Measurements from ENCODE around the gene COX8C.
"Not testable (repeated sequence)": the region's sequence is repeated elsewhere in the genome, so short reads cannot be mapped to it uniquely, and the experiment has no call there.

Gene COX8C

DNA sequence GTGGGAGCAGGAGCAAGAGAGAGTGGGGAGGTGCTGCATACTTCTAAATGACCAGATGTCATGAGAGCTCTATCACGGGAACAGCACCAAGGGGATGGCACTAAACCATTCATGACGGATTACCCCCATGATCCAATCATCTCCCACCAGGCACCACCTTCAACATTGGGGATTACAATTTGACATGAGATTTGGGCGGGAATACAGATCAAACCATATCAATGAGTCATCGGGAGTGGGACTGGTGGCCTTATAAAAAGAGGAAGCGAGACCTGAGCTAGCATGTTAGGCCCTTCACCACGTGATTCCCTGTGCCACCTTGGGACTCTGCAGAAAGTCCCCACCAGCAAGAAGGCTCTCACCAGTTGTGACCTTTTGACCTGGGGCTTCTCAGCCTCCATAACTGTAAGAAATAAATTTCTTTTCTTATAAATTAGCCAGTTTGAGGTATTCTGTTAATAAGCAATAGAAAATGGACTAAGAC is 28.7 kb downstream of the COX8C start:
- peak; percentile 11 for DNase-seq

DNA sequence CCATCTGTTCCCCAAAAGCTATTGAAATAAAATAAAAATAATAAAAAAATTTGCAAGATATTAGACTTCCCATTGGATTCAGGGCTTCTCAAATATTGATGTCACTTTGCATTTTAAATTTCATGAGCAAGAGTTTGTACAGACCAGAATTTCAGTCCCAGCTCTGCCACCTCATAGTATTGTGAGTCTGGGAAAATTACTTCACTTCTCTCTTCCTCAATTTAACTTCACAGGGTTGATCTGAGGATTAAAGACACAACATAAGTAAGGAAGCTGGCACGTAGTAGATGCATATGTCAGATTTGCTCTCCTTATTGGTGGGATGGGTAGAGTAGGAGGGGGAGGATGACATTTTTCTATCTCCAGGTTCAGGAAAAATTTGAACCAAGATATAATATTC is 32.8 kb downstream of the COX8C start:
- DNase-seq = no peak

DNA sequence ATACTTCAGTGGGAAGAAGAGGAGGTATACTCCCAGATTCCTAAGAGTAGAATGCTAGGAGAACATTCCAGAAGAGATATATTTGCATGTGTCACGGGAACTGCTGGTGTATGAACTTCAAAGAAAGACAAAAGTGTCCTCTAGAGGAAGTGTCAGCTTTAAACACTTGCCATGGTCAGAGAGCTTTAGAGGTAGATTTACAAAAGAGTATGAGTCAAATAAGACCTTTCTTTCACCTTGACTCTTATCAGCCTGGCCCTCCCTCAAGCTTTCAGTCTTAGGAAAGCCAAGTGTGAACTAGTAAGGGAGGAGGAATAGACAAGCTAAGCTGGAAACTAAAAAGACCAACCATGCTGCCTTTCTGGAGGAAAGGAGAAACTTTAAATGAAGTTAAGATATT is 34.7 kb downstream of the COX8C start:
- no peak for DNase-seq

DNA sequence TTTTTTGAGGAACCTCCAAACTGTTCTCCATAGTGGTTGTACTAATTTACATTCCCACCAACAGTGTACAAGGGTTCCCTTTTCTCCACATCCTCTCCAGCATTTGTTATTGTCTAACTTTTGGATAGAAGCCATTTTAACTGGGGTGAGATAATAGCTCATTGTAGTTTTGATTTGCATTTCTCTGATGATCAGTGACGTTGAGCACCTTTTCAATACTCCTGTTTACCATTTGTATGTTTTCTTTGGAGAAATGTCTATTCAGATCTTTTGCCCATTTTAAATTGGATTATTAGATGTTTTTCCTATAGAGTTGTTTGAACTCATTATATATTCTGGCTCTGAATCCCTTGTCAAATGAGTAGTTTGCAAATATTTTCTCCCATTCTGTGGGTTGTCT is 37.3 kb downstream of the COX8C start:
- DNase-seq = not testable (repeated sequence)

DNA sequence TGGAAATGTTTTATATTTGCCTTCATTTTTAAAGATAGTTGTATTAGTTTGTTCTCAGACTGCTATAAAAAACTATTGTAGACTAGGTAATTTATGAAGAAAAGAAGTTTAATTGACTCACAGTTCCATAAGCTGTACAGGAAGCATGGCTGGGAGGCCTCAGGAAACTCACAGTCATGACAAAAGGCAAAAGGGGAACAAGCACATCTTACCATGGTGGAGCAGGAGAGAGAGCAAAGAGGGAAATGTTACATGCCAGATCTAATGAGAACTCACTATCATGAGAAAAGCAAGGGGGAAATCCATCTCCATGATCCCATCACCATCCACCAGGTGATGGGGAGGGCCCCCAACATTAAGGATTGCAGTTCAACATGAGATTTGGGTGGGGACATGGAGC is 48.2 kb downstream of the COX8C start:
- no peak for DNase-seq

DNA sequence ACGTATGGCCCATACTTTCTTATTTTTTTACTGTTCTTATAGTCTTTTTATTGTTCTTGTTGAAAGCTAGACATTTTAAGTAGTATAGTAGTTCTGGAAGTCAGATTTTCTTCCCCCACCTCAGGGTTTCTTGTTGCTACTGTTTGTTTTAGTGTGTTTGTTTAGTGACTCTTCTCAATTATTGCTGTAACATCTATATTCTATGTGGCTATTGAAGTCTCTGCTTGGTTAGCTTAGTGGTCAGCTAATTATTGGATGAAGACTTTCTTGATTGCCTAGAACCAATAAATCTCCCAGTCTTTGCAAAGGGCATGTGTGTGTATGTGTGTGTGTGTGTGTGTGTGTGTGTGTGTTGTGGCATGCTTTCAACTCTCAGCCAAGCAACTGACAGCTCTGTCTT is 49.5 kb downstream of the COX8C start:
- no peak for DNase-seq

Data from CD4-positive, alpha-beta T cell treated with Interleukin-12 subunit alpha and Interleukin-12 subunit beta, for 1 hour (primary cell).